Measurements from ENCODE around the gene VWA5B2. TPM values are rescaled to one million over a fixed set of nuclear protein-coding genes. Genes with fewer than 3 reads are reported as not detected.

The VWA5B2 gene
- total and polyA plus RNA-seq, 2 of the 4 experiments (the other 2 are of a cell fraction) = not detected

GRCh38 chr3:184291044-184291737, 61.8 kb downstream of the VWA5B2 start:
- Histone ChIP-seq H4K20me1 (ENCODE audit: insufficient read depth, low read length) (no peaks in the 10 kb centered on the region), H2BK5ac (ENCODE audit: low read depth, low read length, poor library complexity, severe bottlenecking) (no peak overlapping the region), H3K79me1 (ENCODE audit: low read depth in 1 of 2, low read length in 2 of 2) (no peaks in the 10 kb centered on the region), H3K23ac (ENCODE audit: low read depth, low read length) (no peak overlapping the region), H3K27me3 (ENCODE audit: control insufficient read depth, insufficient read depth, low read length) (peaks cover 21% of the 10 kb centered on the region; the same call in 1 of the 2 replicates), H2BK20ac (ENCODE audit: low read depth, low read length) (no peak overlapping the region), H2AK9ac (replicated peaks; ENCODE audit: low read depth, low read length, poor library complexity) (no peak overlapping the region), H4K5ac (ENCODE audit: low read depth, low read length) (no peak overlapping the region), H3K4me2 (ENCODE audit: low read depth, low read length) (no peak overlapping the region), H3K4ac (ENCODE audit: low read depth, low read length) (no peak overlapping the region), H3K9ac (ENCODE audit: low read depth, low read length) (no peak overlapping the region), H2AFZ (replicated peaks; ENCODE audit: low read length, poor library complexity) (no peak overlapping the region), H2BK120ac (ENCODE audit: low read depth, low read length) (no peak overlapping the region), H3K9me1 (ENCODE audit: insufficient read depth, low read length) (no peaks in the 10 kb centered on the region), H4K8ac (ENCODE audit: low read depth in 2 of 2, low read length in 2 of 2) (no peak overlapping the region), H3K27ac (ENCODE audit: insufficient read depth, low read length) (no peak overlapping the region), H3K4me1 (ENCODE audit: control insufficient read depth, insufficient read depth, low read length) (no peaks in the 10 kb centered on the region), H3K18ac (ENCODE audit: low read depth, low read length) (no peak overlapping the region), H3K36me3 (ENCODE audit: control insufficient read depth, insufficient read depth, low read length) (no peaks in the 10 kb centered on the region), H4K91ac (ENCODE audit: insufficient read depth, low read depth, low read length) (no peak overlapping the region), H2AK5ac (ENCODE audit: low read depth, low read length) (no peak overlapping the region), H3K14ac (replicated peaks; ENCODE audit: low read depth, low read length) (no peak overlapping the region), H2BK15ac (ENCODE audit: low read depth, low read length) (no peak overlapping the region), H3K4me3 (ENCODE audit: insufficient read depth, low read depth, low read length) (no peak overlapping the region), H3K56ac (ENCODE audit: extremely low read depth, insufficient read depth, low read length) (no peak overlapping the region), H3K9me3 (ENCODE audit: control insufficient read depth, insufficient read depth, low read length) (no peaks in the 10 kb centered on the region)
- 67% methylated on average over 9 of the region's 22 CpGs; no CpG with 5 or more reads in 1 of the 2 experiments for WGBS, 2 experiments (ENCODE audit: extremely low coverage in 2 of 2, insufficient read length in 1 of 2)
- in situ Hi-C loops (cut with MboI; ENCODE audit: low sequenced_read_pairs) (no loop called here), dilution Hi-C loops (cut with HindIII; ENCODE audit: low sequenced_read_pairs, unreplicated experiment) (no loop called here), intact Hi-C loops (cut with micrococcal nuclease) (no loop called here)
- ChIA-PET POLR2A (ENCODE audit: unreplicated experiment) (no interaction called here), CTCF (no interaction called here)
- DNase-seq (no peak), ATAC-seq (ENCODE audit: low read depth) (no peak)
- no TSS peak for BruUV-seq (replicated peaks)
- TF ChIP-seq BHLHE40 (IDR thresholded peaks at IDR 0.05; ENCODE audit: low read depth, low read length) = no peak
- TF ChIP-seq RCOR1 (IDR thresholded peaks at IDR 0.05; ENCODE audit: insufficient replicate concordance, low read length) = no peak
- TF ChIP-seq MAFK (IDR thresholded peaks at IDR 0.05; ENCODE audit: low read depth, low read length) = no peak
- no peak for TF ChIP-seq SMC3 (IDR thresholded peaks at IDR 0.05; ENCODE audit: low read depth, low read length)
- TF ChIP-seq MAZ (IDR thresholded peaks at IDR 0.05; ENCODE audit: borderline replicate concordance, low read depth, low read length) = no peak
- no peak for TF ChIP-seq CTCF (conservative IDR thresholded peaks at IDR 0.05; ENCODE audit: low read depth, low read length)
- no peak for TF ChIP-seq FOS (IDR thresholded peaks at IDR 0.05; ENCODE audit: low read depth, low read length)
- no peak for TF ChIP-seq CHD1 (IDR thresholded peaks at IDR 0.05; ENCODE audit: low read depth, low read length)
- no peak for TF ChIP-seq RAD21 (IDR thresholded peaks at IDR 0.05; ENCODE audit: low read length)
